Ovary (tissue), 9 donors: Measurements from ENCODE around the gene HBP1. TPM values are rescaled to one million over a fixed set of nuclear protein-coding genes. Genes with fewer than 3 reads are reported as not detected.
"Not testable (repeated sequence)": the region's sequence is repeated elsewhere in the genome, so short reads cannot be mapped to it uniquely, and the experiment has no call there.

ENCODE experiments used
- DNase-seq, 5 donors: peaks; one replicate each; pipeline ENCODE4 v3.0.0-alpha.2; 2019 to 2020
- H3K27ac ChIP-seq, 2 donors: fragments of 200-600 bp; one replicate each; pipeline versions ENCODE4 v1.5.1 to v1.8.0; 2019 to 2022
- H3K27me3 ChIP-seq: fragments of 200-600 bp; one replicate; pipeline ENCODE4 v1.8.0; 2022
- H3K36me3 ChIP-seq: fragments of 200-600 bp; sonication (generic); one replicate; pipeline ENCODE4 v1.5.1; 2019
- H3K4me1 ChIP-seq: one replicate; pipeline ENCODE4 v1.8.1; 2013; ENCODE audit warnings: mild to moderate bottlenecking, moderate library complexity; ENCODE audit not compliant: insufficient read depth
- H3K4me3 ChIP-seq: fragments of 200-600 bp; sonication (generic); one replicate; pipeline ENCODE4 v1.5.1; 2017
- H3K9me3 ChIP-seq, 2 donors: fragments of 200-600 bp in 1 of 2; sonication (generic) in 1 of 2; one replicate each; pipeline versions ENCODE4 v1.5.1 to v1.8.1; 2013 to 2019; ENCODE audit warnings: mild to moderate bottlenecking in 1 of 2, moderate library complexity in 1 of 2
- CTCF ChIP-seq, 3 donors: fragments of 450-650 bp in 2 of 3; fragments of 200-600 bp in 1 of 3; IDR thresholded peaks; one replicate each; pipeline versions ENCODE4 v1.5.1 to v1.8.0; 2016 to 2022; ENCODE audit warnings: antibody characterized with exemption in 3 of 3, mild to moderate bottlenecking in 1 of 3
- EP300 ChIP-seq: sonication (generic); formaldehyde crosslinking; IDR thresholded peaks from one replicate; pipeline ENCODE4 v1.6.1; 2017; ENCODE audit warnings: antibody characterized with exemption
- POLR2A ChIP-seq: fragments of 450-650 bp; IDR thresholded peaks from one replicate; pipeline ENCODE4 v1.6.1; 2017; ENCODE audit warnings: antibody characterized with exemption, mild to moderate bottlenecking, moderate library complexity
- WGBS, 3 donors: extraction: QIAGEN DNeasy Blood & Tissue Kit in 1 of 3; methylation state at CpG; one replicate each; pipeline versions ENCODE4 v1.1.5 to v1.1.7; 2013 to 2017; 5-methylcytosine and 5-hydroxymethylcytosine counted together
- intact Hi-C, 4 donors: fragments of 100-400 bp; cut with DNase I; formaldehyde crosslinking; loops; one replicate each; pipeline versions ENCODE4 v1.11.0 to v1.15.1; 2022 to 2023
- polyA plus RNA-seq, 2 donors: library from polyadenylated mRNA; stranded (reverse); fragments of 200-250 nt in 1 of 2; fragments of 350-450 nt in 1 of 2; fragmentation: Illumina TruSeq in 1 of 2; extraction: RNeasy Lipid Tissue Mini Kit (QIAGEN cat#74804) in 1 of 2; gene quantifications; one replicate each; pipeline ENCODE4 v1.2.3, GENCODE V29; 2013 to 2014
- total RNA-seq, 7 donors: library from RNA; depleted of rRNA in 2 of 7; stranded (reverse); fragments of >200 nt in 2 of 7; fragmentation: NEBNext Ultra II Directional in 3 of 7; extraction: Animal tissue kit (Norgen Biotek cat#: 25700) in 3 of 7; gene quantifications; one replicate each; pipeline versions ENCODE4 v1.1.0 to v1.2.4, GENCODE V29; 2016 to 2023
- donor health status: DM: no; HTN: no; CAD: no; lungs with moderate emphysema.
- donor health status: DM: no; HTN: no; CAD: no.
- donor health status: Bipolar disorder and iron deficiency.
- donor health status: DM: yes; HTN: yes; CAD: no.
- donor health status: DM: no; HTN: no; CAD: no.
- donor health status: DM: yes; HTN: yes; CAD: no.

Gene HBP1
- total and polyA plus RNA-seq, 9 donors, result 31.8 to 121 (median 73.8) TPM

- no peaks in the 10 kb centered on the region for H3K4me1 ChIP-seq
- intact Hi-C loops, result no loop called here
- DNase-seq, result no peak
- TF ChIP-seq CTCF (IDR thresholded peaks at IDR 0.05), result no peak
- H3K9me3 ChIP-seq, result no peaks in the 10 kb centered on the region
- H3K27me3 ChIP-seq, result no peaks in the 10 kb centered on the region
- H3K4me3 ChIP-seq, result no peak overlapping the region
- no peaks in the 10 kb centered on the region for H3K36me3 ChIP-seq
- H3K27ac ChIP-seq, result no peak overlapping the region
Measured at GRCh38 chr7:107236862-107237261, 68.1 kb downstream of the HBP1 start.

DNA sequence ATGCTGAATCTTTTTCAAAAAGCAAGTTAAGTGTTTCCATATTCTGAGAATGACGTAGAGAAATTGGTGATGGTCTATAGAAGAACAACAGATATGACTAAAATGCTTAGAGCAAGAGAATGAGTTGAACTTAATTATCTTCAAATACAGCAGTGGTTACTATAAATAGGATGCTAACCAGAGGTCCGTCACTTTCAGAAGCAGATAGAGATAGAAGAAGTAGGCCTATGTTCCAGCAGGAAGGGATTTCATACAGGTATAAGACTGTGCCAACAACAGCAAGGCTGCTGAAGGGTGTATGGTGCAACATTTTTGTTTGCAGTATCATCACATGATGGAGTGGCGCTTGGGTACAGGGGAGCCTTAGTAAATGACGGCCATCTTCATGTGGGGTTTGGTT, 68.6 kb downstream of the HBP1 start:
- H3K36me3 ChIP-seq, result no peaks in the 10 kb centered on the region
- WGBS, 3 donors, result 93 to 98% (median 95%) methylated on average over 4 of the region's 4 CpGs
- H3K9me3 ChIP-seq, result no peaks in the 10 kb centered on the region
- no peaks in the 10 kb centered on the region for H3K4me1 ChIP-seq
- DNase-seq, result no peak
- intact Hi-C loops, result no loop called here
- no peak overlapping the region for H3K27ac ChIP-seq
- no peak overlapping the region for H3K4me3 ChIP-seq
- H3K27me3 ChIP-seq, result no peaks in the 10 kb centered on the region
- TF ChIP-seq POLR2A, result no peak
- no peak for TF ChIP-seq EP300

DNA sequence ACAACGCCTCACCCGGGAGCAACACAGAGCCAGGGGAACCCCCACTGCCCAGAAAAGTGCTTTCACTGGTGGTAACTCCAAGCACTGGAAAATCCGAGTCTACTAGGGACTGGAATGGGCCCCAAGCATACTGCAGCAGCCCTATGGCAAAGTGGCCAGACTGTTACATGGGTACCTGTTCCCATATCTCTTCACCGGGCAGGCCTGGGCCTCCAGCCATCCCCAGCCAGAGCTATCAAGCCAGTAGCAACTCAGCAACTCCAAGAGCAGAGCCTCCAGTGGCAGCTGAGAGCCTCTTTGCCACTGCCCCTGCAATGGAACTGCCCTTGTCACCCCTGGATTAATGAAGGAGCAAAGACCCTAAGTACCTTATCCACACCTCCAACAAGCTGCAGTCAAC, 73.5 kb downstream of the HBP1 start:
- 96 to 97% (median 97%) methylated on average over 4 of the region's 4 CpGs for WGBS, 3 donors
- no peaks in the 10 kb centered on the region for H3K27me3 ChIP-seq
- no peaks in the 10 kb centered on the region for H3K36me3 ChIP-seq
- intact Hi-C loops, result no loop called here
- H3K9me3 ChIP-seq, result no peaks in the 10 kb centered on the region
- DNase-seq, result no peak
- no peaks in the 10 kb centered on the region for H3K4me1 ChIP-seq
- H3K4me3 ChIP-seq, result no peak overlapping the region
- H3K27ac ChIP-seq, result no peak overlapping the region
- no peak for TF ChIP-seq CTCF (IDR thresholded peaks at IDR 0.05)

DNA sequence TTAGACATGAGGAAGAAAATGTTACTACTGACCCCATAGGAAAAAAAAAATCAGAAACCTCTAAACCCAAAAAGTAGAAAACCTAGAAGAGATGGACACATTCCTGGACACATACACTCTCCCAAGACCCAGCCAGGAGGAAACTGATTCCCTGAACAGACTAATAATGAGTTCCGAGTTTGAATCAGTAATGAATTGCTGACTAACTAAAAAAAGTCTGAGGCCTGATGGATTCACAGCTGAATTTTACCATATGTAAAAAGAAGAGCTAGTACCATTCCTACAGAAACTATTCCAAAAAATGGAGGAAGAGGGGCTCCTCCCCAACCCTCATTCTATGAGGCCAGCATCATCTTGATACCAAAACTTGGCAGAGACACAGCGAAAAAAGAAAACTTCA, 75.8 kb downstream of the HBP1 start:
- WGBS, 3 donors, result 92 to 99% (median 97%) methylated on average over 2 of the region's 2 CpGs
- no peak for TF ChIP-seq CTCF (IDR thresholded peaks at IDR 0.05)
- no peak for TF ChIP-seq EP300
- TF ChIP-seq POLR2A, result no peak
- no peaks in the 10 kb centered on the region for H3K36me3 ChIP-seq
- H3K9me3 ChIP-seq, result no peaks in the 10 kb centered on the region
- no peak overlapping the region for H3K4me3 ChIP-seq
- intact Hi-C loops, result no loop called here
- no peaks in the 10 kb centered on the region for H3K27me3 ChIP-seq
- no peaks in the 10 kb centered on the region for H3K4me1 ChIP-seq
- no peak overlapping the region for H3K27ac ChIP-seq
- no peak for DNase-seq

- 91 to 98% (median 97%) methylated on average over 3 of the region's 3 CpGs for WGBS, 3 donors
- H3K4me1 ChIP-seq, H3K9me3 ChIP-seq, DNase-seq, H3K36me3 ChIP-seq, H3K27ac ChIP-seq, H3K27me3 ChIP-seq, H3K4me3 ChIP-seq, intact Hi-C loops: not testable (repeated sequence)
Measured at GRCh38 chr7:107246836-107247235, 78.0 kb downstream of the HBP1 start.
